B cell (primary cell): Measurements from ENCODE around the gene SLC6A16. TPM values are rescaled to one million over a fixed set of nuclear protein-coding genes. Genes with fewer than 3 reads are reported as not detected.

ENCODE experiments used
- ATAC-seq: fragments of 200-7000 bp; cut with Tn5 transposase; one replicate; pipeline ENCODE4 v1.10.0; 2021; ENCODE audit warnings: low read depth, mild to moderate bottlenecking, moderate number of reproducible peaks, moderate library complexity
- CTCF ChIA-PET: fragments of 350-600 bp; sonication (Branson Sonifier 250); formaldehyde crosslinking; loops from one replicate; lab custom pipeline; 2021; ENCODE audit warnings: antibody characterized with exemption, inconsistent platforms; lab: Charles Lee
- POLR2A ChIA-PET: fragments of 350-600 bp; sonication (Branson Sonifier 250); formaldehyde crosslinking; loops from one replicate; lab custom pipeline; 2021; ENCODE audit warnings: antibody characterized with exemption; lab: Charles Lee
- DNase-seq: peaks from one replicate; pipeline ENCODE4 v3.0.0; 2013
- H2AFZ ChIP-seq: 2 replicates; pipeline ENCODE4 v1.6.1; 2012; ENCODE audit warnings: mild to moderate bottlenecking, low read depth, low read length; ENCODE audit not compliant: insufficient read depth, poor library complexity, severe bottlenecking
- H3K27ac ChIP-seq, 2 donors: 1 replicate in 1 of 2; 2 replicates in 1 of 2; pipeline ENCODE4 v1.5.1; 2012 to 2013; ENCODE audit warnings: low read length in 2 of 2, mild to moderate bottlenecking in 2 of 2, moderate library complexity in 1 of 2
- H3K27me3 ChIP-seq, 4 experiments: fragments of 200-600 bp in 1 of 4; sonication (generic) in 1 of 4; replicated peaks in 1 of 4; 1 replicate in 2 of 4; 2 replicates in 2 of 4; pipeline versions ENCODE4 v1.6.1 to v1.7.0; 2013 to 2016; ENCODE audit warnings: low read length in 3 of 4, mild to moderate bottlenecking in 2 of 4, mixed read lengths in 1 of 4, moderate library complexity in 1 of 4; ENCODE audit not compliant: insufficient read depth in 4 of 4, control insufficient read depth in 3 of 4; ENCODE audit errors: control extremely low read depth in 1 of 4
- H3K36me3 ChIP-seq, 2 experiments: replicated peaks in 1 of 2; 1 replicate in 1 of 2; 2 replicates in 1 of 2; pipeline versions ENCODE4 v1.6.1 to v1.7.1; 2013; ENCODE audit warnings: low read length in 1 of 2; ENCODE audit not compliant: insufficient read depth in 2 of 2, control insufficient read depth in 1 of 2; ENCODE audit errors: control extremely low read depth in 1 of 2, extremely low read depth in 1 of 2
- H3K4me1 ChIP-seq, 2 donors: fragments of 200-600 bp in 1 of 2; sonication (generic) in 1 of 2; 1 replicate in 1 of 2; 2 replicates in 1 of 2; pipeline versions ENCODE4 v1.5.1 to v1.6.1; 2013 to 2017; ENCODE audit warnings: low read length in 2 of 2; ENCODE audit not compliant: control insufficient read depth in 2 of 2, insufficient read depth in 2 of 2
- H3K4me2 ChIP-seq: replicated peaks from 2 replicates; pipeline ENCODE3; 2012; ENCODE audit warnings: mild to moderate bottlenecking, low read depth, low read length; ENCODE audit not compliant: poor library complexity, severe bottlenecking
- H3K4me3 ChIP-seq, 5 experiments: fragments of 200-600 bp in 1 of 5; sonication (generic) in 1 of 5; 1 replicate in 3 of 5; 2 replicates in 2 of 5; pipeline versions ENCODE4 v1.5.1 to v1.7.0; 2011 to 2016; ENCODE audit warnings: low read length in 4 of 5, mild to moderate bottlenecking in 4 of 5, low read depth in 2 of 5, control low read depth in 1 of 5, moderate library complexity in 1 of 5; ENCODE audit not compliant: insufficient read depth in 1 of 5; ENCODE audit errors: control extremely low read depth in 1 of 5, extremely low read depth in 1 of 5
- H3K79me2 ChIP-seq: fragments of 200-600 bp; sonication (generic); one replicate; pipeline ENCODE4 v1.6.0; 2016; ENCODE audit warnings: low read length; ENCODE audit not compliant: control insufficient read depth, insufficient read depth
- H3K9ac ChIP-seq: fragments of 200-600 bp; sonication (generic); 2 replicates; pipeline ENCODE4 v1.6.1; 2017; ENCODE audit warnings: mild to moderate bottlenecking, low read length, moderate library complexity
- H3K9me3 ChIP-seq, 3 donors: one replicate each; pipeline versions ENCODE4 v1.6.1 to v1.7.1; 2013; ENCODE audit warnings: low read length in 2 of 3; ENCODE audit not compliant: control insufficient read depth in 2 of 3, insufficient read depth in 1 of 3; ENCODE audit errors: control extremely low read depth in 1 of 3
- H4K20me1 ChIP-seq: 2 replicates; pipeline ENCODE4 v1.6.0; 2012; ENCODE audit warnings: mild to moderate bottlenecking, low read length; ENCODE audit not compliant: insufficient read depth, control insufficient read depth, poor library complexity, severe bottlenecking
- H3K27ac Mint-ChIP-seq: one replicate; pipeline ENCODE4 v1.8.0; 2021; ENCODE audit warnings: mixed read lengths
- H3K27me3 Mint-ChIP-seq: one replicate; pipeline ENCODE4 v1.8.0; 2021; ENCODE audit warnings: mixed read lengths
- H3K4me1 Mint-ChIP-seq: one replicate; pipeline ENCODE4 v1.8.0; 2021; ENCODE audit warnings: mixed read lengths
- H3K4me3 Mint-ChIP-seq: one replicate; pipeline ENCODE4 v1.8.0; 2021; ENCODE audit warnings: mixed read lengths
- H3K9me3 Mint-ChIP-seq: one replicate; pipeline ENCODE4 v1.8.0; 2022; ENCODE audit warnings: mixed read lengths; ENCODE audit not compliant: insufficient read depth
- CTCF ChIP-seq: fragments of 200-600 bp; IDR thresholded peaks from one replicate; pipeline ENCODE4 v1.8.0; 2022; ENCODE audit warnings: antibody characterized with exemption, mild to moderate bottlenecking
- EZH2 ChIP-seq: IDR thresholded peaks from 2 replicates; pipeline ENCODE4 v1.6.1; 2012; ENCODE audit warnings: borderline replicate concordance, low read depth, mild to moderate bottlenecking, moderate library complexity, low read length; ENCODE audit not compliant: insufficient read depth, poor library complexity, severe bottlenecking
- WGBS: methylation state at CpG from one replicate; pipeline ENCODE4 v1.1.5; 2013; ENCODE audit warnings: missing lambda C conversion rate; ENCODE audit not compliant: insufficient coverage; 5-methylcytosine and 5-hydroxymethylcytosine counted together
- intact Hi-C: fragments of 100-400 bp; cut with micrococcal nuclease; formaldehyde crosslinking; loops from one replicate; pipeline ENCODE4 v1.10.0; 2022
- polyA plus RNA-seq: library from polyadenylated mRNA; depleted of rRNA; stranded (reverse); fragments of >200 nt; gene quantifications from 2 replicates; pipeline ENCODE4 v1.2.3, GENCODE V29; 2012
- total RNA-seq, 2 donors: library from RNA; stranded (reverse); fragments of 120-200 nt in 1 of 2; gene quantifications; 1 replicate in 1 of 2; 2 replicates in 1 of 2; pipeline versions ENCODE4 v1.2.3 to v1.2.4, GENCODE V29; 2013 to 2022

Gene SLC6A16
- total and polyA plus RNA-seq, 2 donors (not counting 1 experiment from before 2014, with no cell fraction given) = 22.3 to 68.4 TPM

GRCh38 chr19:49362048-49362928 lies 37.3 kb upstream of the SLC6A16 start, which contains the start of gene TEAD2:
TEAD2 (minus strand) TSS chr19:49362416; CDS start chr19:49360075, 2,341 bp downstream.
- H3K4me3 Mint-ChIP-seq = no peak within 1 kb of the TSS
- WGBS = 2% methylated on average over 50 of the region's 52 CpGs
- H3K27me3 Mint-ChIP-seq = no peaks in the 10 kb centered on the region
- peaks cover 44% of the 10 kb centered on the region for H3K4me1 Mint-ChIP-seq
- DNase-seq (peak; percentile 63), ATAC-seq (no peak)
- H3K27ac Mint-ChIP-seq = peak within 1 kb of the TSS; percentile 84
- Histone ChIP-seq H3K4me3 (peak within 1 kb of the TSS in 4 of 5 experiments; percentile 45 to 83 (median 58)), H3K9ac (peak within 1 kb of the TSS; percentile 65), H3K27ac (peak within 1 kb of the TSS; percentile 57 to 70), H3K27me3 (peaks cover 0 to 10% (median 3%) of the 10 kb centered on the region in 4 experiments), H4K20me1 (no peaks in the 10 kb centered on the region), H3K9me3 (peaks cover 0 to 8% (median 4%) of the 10 kb centered on the region in 3 donors), H3K79me2 (no peaks in the 10 kb centered on the region), H2AFZ (peak within 1 kb of the TSS; percentile 77), H3K4me1 (peaks cover 51 to 62% of the 10 kb centered on the region in 2 donors), H3K36me3 (no peaks in the 10 kb centered on the region), H3K4me2 (peak within 1 kb of the TSS; percentile 98)
- no peaks in the 10 kb centered on the region for H3K9me3 Mint-ChIP-seq
- TF ChIP-seq CTCF (no peak), EZH2 (no peak)
- POLR2A ChIA-PET = interaction anchor here (0.9 to 2.7 kb wide), 5 partner anchors 9 to 29 kb away, joined by 3 to 11 read pairs (median 5); partner anchors contain the start of gene CD37
- intact Hi-C loops = loop anchor here (5.0 kb wide), 1 partner anchor 35 kb away; the partner anchor contains the start of gene SLC6A16
- CTCF ChIA-PET = interaction anchor here (0.6 to 1.1 kb wide), 5 partner anchors 29 to 87 kb away, joined by 3 to 4 read pairs (median 3); no protein-coding TSS in a partner anchor
